Astrocyte (in vitro differentiated cells and primary cell): ENCODE measurements around the gene RANBP2. TPM values are rescaled to one million over a fixed set of nuclear protein-coding genes. Genes with fewer than 3 reads are reported as not detected.

Source experiments
- DNase-seq: peaks from one replicate; pipeline ENCODE4 v3.0.0-alpha.2; 2010; ENCODE audit warnings: low read depth
- FAIRE-seq: peaks from 2 replicates; lab custom pipeline; 2011; peaks lifted over from hg19 to GRCh38; lab: Jason Lieb, UNC
- H2AFZ ChIP-seq: 2 replicates; pipeline ENCODE4 v1.6.0; 2012; ENCODE audit warnings: low read depth, low read length, inconsistent platforms
- H3K27ac ChIP-seq: 2 replicates; pipeline ENCODE4 v1.5.1; 2011; ENCODE audit warnings: low read depth, low read length, inconsistent platforms
- H3K27me3 ChIP-seq: 2 replicates; pipeline ENCODE4 v1.6.0; 2011; ENCODE audit warnings: low read length, inconsistent platforms; ENCODE audit not compliant: insufficient read depth
- H3K36me3 ChIP-seq: 2 replicates; pipeline ENCODE4 v1.5.1; 2011; ENCODE audit warnings: low read length, inconsistent platforms; ENCODE audit not compliant: insufficient read depth
- H3K4me1 ChIP-seq: 2 replicates; pipeline ENCODE4 v1.5.1; 2011; ENCODE audit warnings: low read length, inconsistent platforms; ENCODE audit not compliant: insufficient read depth
- H3K4me2 ChIP-seq: 2 replicates; pipeline ENCODE4 v1.6.0; 2012; ENCODE audit warnings: low read length, inconsistent platforms
- H3K4me3 ChIP-seq: 2 replicates; pipeline ENCODE4 v1.5.1; 2011; ENCODE audit warnings: low read depth, mild to moderate bottlenecking, low read length, inconsistent platforms; ENCODE audit not compliant: insufficient read depth
- H3K79me2 ChIP-seq: 2 replicates; pipeline ENCODE4 v1.6.0; 2012; ENCODE audit warnings: mild to moderate bottlenecking, low read length, inconsistent platforms; ENCODE audit not compliant: insufficient read depth
- H3K9ac ChIP-seq: 2 replicates; pipeline ENCODE4 v1.6.0; 2012; ENCODE audit warnings: mild to moderate bottlenecking, low read length, inconsistent platforms
- H3K9me3 ChIP-seq: 2 replicates; pipeline ENCODE4 v1.5.1; 2012; ENCODE audit warnings: low read depth, mild to moderate bottlenecking, low read length, inconsistent platforms; ENCODE audit not compliant: insufficient read depth
- H4K20me1 ChIP-seq: 2 replicates; pipeline ENCODE4 v1.6.0; 2012; ENCODE audit warnings: low read length, inconsistent platforms; ENCODE audit not compliant: insufficient read depth
- H3K27ac Mint-ChIP-seq: one replicate; pipeline ENCODE4 v1.8.0; 2021; ENCODE audit warnings: mild to moderate bottlenecking, mixed read lengths; ENCODE audit not compliant: unreplicated experiment
- H3K27me3 Mint-ChIP-seq: one replicate; pipeline ENCODE4 v1.8.0; 2021; ENCODE audit warnings: low read depth, mixed read lengths; ENCODE audit not compliant: unreplicated experiment
- H3K36me3 Mint-ChIP-seq: one replicate; pipeline ENCODE4 v1.8.0; 2021; ENCODE audit warnings: low read depth, mixed read lengths; ENCODE audit not compliant: unreplicated experiment
- H3K4me1 Mint-ChIP-seq: one replicate; pipeline ENCODE4 v1.8.0; 2021; ENCODE audit warnings: low read depth, mixed read lengths; ENCODE audit not compliant: unreplicated experiment
- H3K4me3 Mint-ChIP-seq: one replicate; pipeline ENCODE4 v1.8.0; 2021; ENCODE audit warnings: mild to moderate bottlenecking, moderate library complexity, mixed read lengths; ENCODE audit not compliant: unreplicated experiment
- H3K9me3 Mint-ChIP-seq: one replicate; pipeline ENCODE4 v1.8.0; 2021; ENCODE audit warnings: mild to moderate bottlenecking, mixed read lengths; ENCODE audit not compliant: unreplicated experiment
- EZH2 ChIP-seq: IDR thresholded peaks from 2 replicates; pipeline ENCODE4 v1.6.1; 2012; ENCODE audit warnings: mild to moderate bottlenecking, low read length, inconsistent platforms; ENCODE audit not compliant: insufficient read depth
- total RNA-seq: library from RNA; stranded (reverse); gene quantifications from 2 replicates; pipeline ENCODE4 v1.2.1, GENCODE V29; 2021
- TF ChIP-seq, protein P1 (sequence below): IDR thresholded peaks from 2 replicates; pipeline ENCODE4 v1.5.1; 2011; ENCODE audit warnings: low read depth, mild to moderate bottlenecking, inconsistent platforms, low read length, moderate library complexity; ENCODE audit not compliant: insufficient read depth

Gene RANBP2
- total RNA-seq, 1 donor from 2014 or later, result 75.4 TPM

DNA sequence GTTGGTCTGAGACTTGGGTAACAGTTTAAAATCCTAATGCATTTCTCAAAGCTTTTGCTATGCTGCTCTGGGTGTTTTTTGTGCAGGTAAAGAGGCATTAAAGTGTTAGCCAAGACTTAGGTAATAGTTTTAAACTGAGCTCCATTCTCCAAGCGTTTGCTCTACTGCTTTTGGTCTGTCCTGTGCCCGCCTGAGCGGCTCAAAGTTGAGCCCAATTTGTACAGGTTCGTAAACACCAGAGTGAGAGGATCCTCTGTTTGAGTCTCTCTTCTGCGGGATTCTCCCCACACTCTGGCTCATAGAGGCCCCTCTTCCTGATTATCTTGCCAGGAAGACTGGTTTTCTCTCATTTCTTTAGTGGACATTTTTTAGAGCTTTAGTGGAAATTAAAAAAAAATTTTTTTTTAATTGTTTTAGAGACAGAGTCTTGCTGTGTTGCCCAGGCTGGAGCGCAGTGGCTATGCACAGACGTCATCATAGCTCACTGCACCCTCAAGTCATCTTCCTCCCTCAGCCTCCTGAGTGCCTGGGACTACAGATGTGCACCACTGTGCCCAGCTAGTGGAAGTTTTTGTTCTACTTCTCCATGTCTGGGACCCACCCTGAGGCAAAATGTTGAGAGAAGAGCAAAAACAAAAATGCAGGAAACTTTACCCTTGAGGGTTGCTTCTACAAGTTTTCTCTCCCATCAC is 83.9 kb downstream of the RANBP2 start:
- Histone ChIP-seq H3K4me2 (no peak overlapping the region), H2AFZ (no peak overlapping the region), H3K4me1 (no peaks in the 10 kb centered on the region), H3K4me3 (no peak overlapping the region), H4K20me1 (no peaks in the 10 kb centered on the region), H3K9ac (no peak overlapping the region), H3K79me2 (peaks cover 2% of the 10 kb centered on the region), H3K36me3 (peaks cover 22% of the 10 kb centered on the region), H3K27me3 (no peaks in the 10 kb centered on the region), H3K9me3 (no peaks in the 10 kb centered on the region), H3K27ac (no peak overlapping the region)
- Mint-ChIP-seq H3K4me3 (no peak overlapping the region), H3K27ac (no peak overlapping the region), H3K36me3 (peaks cover 6% of the 10 kb centered on the region), H3K9me3 (peaks cover under 1% of the 10 kb centered on the region), H3K27me3 (no peaks in the 10 kb centered on the region), H3K4me1 (no peaks in the 10 kb centered on the region)
- DNase-seq, result no peak
- TF ChIP-seq, protein P1, sequence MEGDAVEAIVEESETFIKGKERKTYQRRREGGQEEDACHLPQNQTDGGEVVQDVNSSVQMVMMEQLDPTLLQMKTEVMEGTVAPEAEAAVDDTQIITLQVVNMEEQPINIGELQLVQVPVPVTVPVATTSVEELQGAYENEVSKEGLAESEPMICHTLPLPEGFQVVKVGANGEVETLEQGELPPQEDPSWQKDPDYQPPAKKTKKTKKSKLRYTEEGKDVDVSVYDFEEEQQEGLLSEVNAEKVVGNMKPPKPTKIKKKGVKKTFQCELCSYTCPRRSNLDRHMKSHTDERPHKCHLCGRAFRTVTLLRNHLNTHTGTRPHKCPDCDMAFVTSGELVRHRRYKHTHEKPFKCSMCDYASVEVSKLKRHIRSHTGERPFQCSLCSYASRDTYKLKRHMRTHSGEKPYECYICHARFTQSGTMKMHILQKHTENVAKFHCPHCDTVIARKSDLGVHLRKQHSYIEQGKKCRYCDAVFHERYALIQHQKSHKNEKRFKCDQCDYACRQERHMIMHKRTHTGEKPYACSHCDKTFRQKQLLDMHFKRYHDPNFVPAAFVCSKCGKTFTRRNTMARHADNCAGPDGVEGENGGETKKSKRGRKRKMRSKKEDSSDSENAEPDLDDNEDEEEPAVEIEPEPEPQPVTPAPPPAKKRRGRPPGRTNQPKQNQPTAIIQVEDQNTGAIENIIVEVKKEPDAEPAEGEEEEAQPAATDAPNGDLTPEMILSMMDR, result no peak
- TF ChIP-seq EZH2, result no peak
- no peak for FAIRE-seq

- no peaks in the 10 kb centered on the region for H3K27me3 ChIP-seq
- no peaks in the 10 kb centered on the region for H3K4me1 ChIP-seq
- peaks cover 11% of the 10 kb centered on the region for H3K36me3 ChIP-seq
- H3K27ac ChIP-seq, result no peak overlapping the region
- no peak for DNase-seq
- H3K9ac ChIP-seq, result no peak overlapping the region
- Mint-ChIP-seq H3K36me3 (peaks cover 18% of the 10 kb centered on the region), H3K4me3 (no peak overlapping the region), H3K27me3 (no peaks in the 10 kb centered on the region), H3K27ac (no peak overlapping the region), H3K9me3 (peaks cover 12% of the 10 kb centered on the region), H3K4me1 (no peaks in the 10 kb centered on the region)
- TF ChIP-seq EZH2, result no peak
- TF ChIP-seq, protein P1, result no peak
- no peak overlapping the region for H2AFZ ChIP-seq
- H3K79me2 ChIP-seq, result peaks cover 21% of the 10 kb centered on the region
- no peak for FAIRE-seq
- no peak overlapping the region for H3K4me2 ChIP-seq
- no peak overlapping the region for H3K4me3 ChIP-seq
- peaks cover 4% of the 10 kb centered on the region for H3K9me3 ChIP-seq
- H4K20me1 ChIP-seq, result peaks cover 1% of the 10 kb centered on the region
Measured at GRCh38 chr2:108805032-108805431, 85.8 kb downstream of the RANBP2 start.

DNA sequence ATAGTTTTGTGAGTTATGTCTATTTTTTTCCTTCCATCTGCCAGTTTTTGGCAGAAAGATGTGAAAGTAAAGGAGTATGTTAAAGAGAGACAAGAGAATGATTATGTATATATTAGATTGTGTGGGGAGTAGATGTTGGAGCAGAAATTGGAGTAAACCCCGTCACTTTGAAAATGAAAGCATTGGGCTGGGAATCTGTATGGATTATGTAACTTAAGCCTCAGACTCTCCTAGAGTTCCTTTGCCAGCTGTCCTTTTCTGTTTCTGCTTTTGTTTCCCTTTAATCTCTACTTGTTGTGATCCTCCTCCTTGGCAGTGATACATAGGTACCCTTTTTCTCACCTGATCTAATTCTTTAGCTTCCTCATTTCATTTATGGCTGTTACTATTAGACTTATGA is 86.5 kb downstream of the RANBP2 start:
- Histone ChIP-seq H3K4me2 (no peak overlapping the region), H3K9me3 (peaks cover 4% of the 10 kb centered on the region), H4K20me1 (peaks cover 9% of the 10 kb centered on the region), H3K79me2 (peaks cover 26% of the 10 kb centered on the region), H3K27me3 (no peaks in the 10 kb centered on the region), H3K9ac (no peak overlapping the region), H3K4me3 (no peak overlapping the region), H2AFZ (no peak overlapping the region), H3K27ac (no peak overlapping the region), H3K4me1 (no peaks in the 10 kb centered on the region), H3K36me3 (peaks cover 10% of the 10 kb centered on the region)
- Mint-ChIP-seq H3K36me3 (peaks cover 21% of the 10 kb centered on the region), H3K27ac (no peak overlapping the region), H3K4me3 (no peak overlapping the region), H3K27me3 (no peaks in the 10 kb centered on the region), H3K9me3 (peaks cover 13% of the 10 kb centered on the region), H3K4me1 (no peaks in the 10 kb centered on the region)
- FAIRE-seq (no peak), DNase-seq (no peak)
- TF ChIP-seq, protein P1, result no peak
- no peak for TF ChIP-seq EZH2
